Parathyroid adenoma (tissue), 2 donors: ENCODE data around the gene NCKAP5.

Experiments
- H2AFZ ChIP-seq: fragments of 300-600 bp; sonication (generic); one replicate; pipeline ENCODE4 v1.7.0; 2017; ENCODE audit warnings: antibody characterized with exemption, mild to moderate bottlenecking
- H3K27ac ChIP-seq: fragments of 300-600 bp; sonication (generic); one replicate; pipeline ENCODE4 v1.7.0; 2017
- H3K27me3 ChIP-seq: fragments of 300-600 bp; sonication (generic); one replicate; pipeline ENCODE4 v1.7.0; 2017; ENCODE audit warnings: low read length; ENCODE audit not compliant: control insufficient read depth, insufficient read depth
- H3K36me3 ChIP-seq: fragments of 300-600 bp; sonication (generic); one replicate; pipeline ENCODE4 v1.7.0; 2017; ENCODE audit warnings: low read length; ENCODE audit not compliant: control insufficient read depth, insufficient read depth
- H3K4me1 ChIP-seq: fragments of 300-600 bp; sonication (generic); one replicate; pipeline ENCODE4 v1.7.0; 2017; ENCODE audit warnings: control low read depth
- H3K4me2 ChIP-seq: fragments of 300-600 bp; sonication (generic); one replicate; pipeline ENCODE4 v1.7.0; 2017; ENCODE audit warnings: low read length
- H3K4me3 ChIP-seq: fragments of 300-600 bp; sonication (generic); one replicate; pipeline ENCODE4 v1.7.0; 2017; ENCODE audit warnings: low read depth, low read length
- H3K79me2 ChIP-seq: fragments of 300-600 bp; sonication (generic); one replicate; pipeline ENCODE4 v1.7.0; 2017; ENCODE audit warnings: control low read depth
- H3K9ac ChIP-seq: fragments of 300-600 bp; sonication (generic); one replicate; pipeline ENCODE4 v1.7.0; 2017; ENCODE audit warnings: mild to moderate bottlenecking
- H3K9me3 ChIP-seq: fragments of 300-600 bp; sonication (generic); one replicate; pipeline ENCODE4 v1.7.0; 2017; ENCODE audit warnings: low read length; ENCODE audit not compliant: control insufficient read depth
- TF ChIP-seq, protein P1 (sequence below): fragments of 300-600 bp; sonication (generic); IDR thresholded peaks from one replicate; pipeline ENCODE4 v1.7.0; 2017; ENCODE audit warnings: antibody characterized with exemption, mild to moderate bottlenecking
- donor health status: primary hyperparathyroidism.

NCKAP5 gene

DNA sequence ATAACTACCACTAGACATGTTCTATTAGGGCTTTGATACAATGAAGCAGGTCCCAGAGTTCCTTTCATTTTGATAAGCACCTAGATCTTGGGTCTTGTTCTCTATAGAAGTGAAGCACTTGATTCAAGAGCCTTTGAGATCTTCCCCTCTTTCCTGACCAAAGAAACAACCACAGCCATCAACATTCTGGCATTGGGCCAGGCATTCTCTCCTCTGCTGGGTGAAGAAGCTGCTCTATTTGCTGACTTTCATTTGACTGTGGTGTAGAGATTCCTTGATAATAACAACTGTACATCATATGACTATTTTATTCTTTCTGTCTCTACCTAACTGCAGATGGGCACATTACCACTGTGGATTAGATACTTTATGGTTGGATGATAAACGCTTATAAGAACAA is 801.7 kb downstream of the NCKAP5 start:
- no peak overlapping the region for H2AFZ ChIP-seq
- H3K27me3 ChIP-seq = no peaks in the 10 kb centered on the region
- no peak overlapping the region for H3K9ac ChIP-seq
- H3K79me2 ChIP-seq = no peaks in the 10 kb centered on the region
- no peaks in the 10 kb centered on the region for H3K36me3 ChIP-seq
- TF ChIP-seq, protein P1, sequence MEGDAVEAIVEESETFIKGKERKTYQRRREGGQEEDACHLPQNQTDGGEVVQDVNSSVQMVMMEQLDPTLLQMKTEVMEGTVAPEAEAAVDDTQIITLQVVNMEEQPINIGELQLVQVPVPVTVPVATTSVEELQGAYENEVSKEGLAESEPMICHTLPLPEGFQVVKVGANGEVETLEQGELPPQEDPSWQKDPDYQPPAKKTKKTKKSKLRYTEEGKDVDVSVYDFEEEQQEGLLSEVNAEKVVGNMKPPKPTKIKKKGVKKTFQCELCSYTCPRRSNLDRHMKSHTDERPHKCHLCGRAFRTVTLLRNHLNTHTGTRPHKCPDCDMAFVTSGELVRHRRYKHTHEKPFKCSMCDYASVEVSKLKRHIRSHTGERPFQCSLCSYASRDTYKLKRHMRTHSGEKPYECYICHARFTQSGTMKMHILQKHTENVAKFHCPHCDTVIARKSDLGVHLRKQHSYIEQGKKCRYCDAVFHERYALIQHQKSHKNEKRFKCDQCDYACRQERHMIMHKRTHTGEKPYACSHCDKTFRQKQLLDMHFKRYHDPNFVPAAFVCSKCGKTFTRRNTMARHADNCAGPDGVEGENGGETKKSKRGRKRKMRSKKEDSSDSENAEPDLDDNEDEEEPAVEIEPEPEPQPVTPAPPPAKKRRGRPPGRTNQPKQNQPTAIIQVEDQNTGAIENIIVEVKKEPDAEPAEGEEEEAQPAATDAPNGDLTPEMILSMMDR = no peak
- H3K27ac ChIP-seq = no peak overlapping the region
- no peak overlapping the region for H3K4me2 ChIP-seq
- H3K4me3 ChIP-seq = no peak overlapping the region
- no peaks in the 10 kb centered on the region for H3K4me1 ChIP-seq
- no peaks in the 10 kb centered on the region for H3K9me3 ChIP-seq

DNA sequence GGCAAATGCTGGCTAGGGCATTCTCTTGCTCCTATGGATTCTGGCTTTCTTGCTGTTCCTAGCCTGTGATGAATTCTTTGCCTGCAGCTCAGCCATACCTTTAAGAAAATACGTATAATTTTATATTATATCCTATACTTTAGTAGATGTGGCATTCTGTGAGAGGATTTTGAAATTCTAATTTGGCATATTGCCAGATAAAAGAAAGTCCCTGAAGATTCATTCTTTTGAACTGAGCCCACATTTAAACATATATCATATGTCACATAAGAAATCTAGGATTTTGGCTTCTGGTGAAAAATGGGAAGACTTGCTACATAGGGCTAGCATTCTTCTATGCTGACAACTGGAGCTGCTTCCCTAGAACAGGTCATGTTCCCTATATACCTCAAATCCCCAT is 806.8 kb downstream of the NCKAP5 start:
- H3K4me1 ChIP-seq = no peaks in the 10 kb centered on the region
- no peak overlapping the region for H3K4me3 ChIP-seq
- H3K27me3 ChIP-seq = no peaks in the 10 kb centered on the region
- TF ChIP-seq, protein P1 = no peak
- no peak overlapping the region for H3K27ac ChIP-seq
- H3K36me3 ChIP-seq = no peaks in the 10 kb centered on the region
- no peaks in the 10 kb centered on the region for H3K9me3 ChIP-seq
- no peak overlapping the region for H3K4me2 ChIP-seq
- no peaks in the 10 kb centered on the region for H3K79me2 ChIP-seq
- no peak overlapping the region for H3K9ac ChIP-seq
- no peak overlapping the region for H2AFZ ChIP-seq

DNA sequence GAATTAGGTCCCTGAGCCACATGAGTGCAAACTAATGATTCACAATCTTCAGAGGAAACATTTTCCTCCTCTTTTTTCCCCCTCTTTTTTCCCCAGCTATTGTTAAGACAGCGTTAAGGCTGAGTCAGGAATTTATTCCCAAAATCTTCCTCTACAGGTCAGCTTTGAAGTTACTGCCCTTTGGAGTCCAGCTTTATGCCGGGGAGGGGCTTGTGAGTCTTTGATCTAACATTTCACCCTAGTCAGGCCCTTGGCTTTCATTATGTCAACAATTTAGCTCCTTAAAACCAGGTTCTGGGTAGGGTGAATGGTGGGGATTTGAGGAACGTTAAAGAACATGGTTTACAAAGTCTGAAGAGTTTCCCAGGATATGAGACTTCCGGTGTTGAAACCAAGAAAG is 807.3 kb downstream of the NCKAP5 start:
- Histone ChIP-seq H3K36me3 (no peaks in the 10 kb centered on the region), H3K79me2 (no peaks in the 10 kb centered on the region), H3K9ac (no peak overlapping the region), H3K27ac (no peak overlapping the region), H2AFZ (no peak overlapping the region), H3K4me1 (no peaks in the 10 kb centered on the region), H3K27me3 (no peaks in the 10 kb centered on the region), H3K4me2 (no peak overlapping the region), H3K9me3 (no peaks in the 10 kb centered on the region), H3K4me3 (no peak overlapping the region)
- TF ChIP-seq, protein P1 = no peak

DNA sequence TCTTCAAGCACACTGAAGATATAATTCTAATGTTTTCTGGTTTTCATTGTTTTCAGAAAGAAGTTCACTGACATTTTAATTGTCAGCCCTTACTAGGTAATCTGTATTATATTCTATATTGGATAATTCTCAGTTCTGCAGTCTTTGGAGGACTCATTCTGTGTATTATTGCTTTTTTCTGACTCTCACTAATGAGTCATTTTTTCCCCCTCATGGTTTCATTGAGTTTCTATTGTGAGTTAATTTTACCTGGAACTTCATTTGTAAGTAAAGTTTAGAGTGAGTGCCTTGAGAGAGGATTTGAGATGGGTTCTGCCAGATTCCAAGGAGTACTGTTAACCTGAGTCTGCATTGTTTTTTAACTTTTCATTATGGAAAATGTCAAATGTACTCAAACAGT is 807.9 kb downstream of the NCKAP5 start:
- Histone ChIP-seq H2AFZ (no peak overlapping the region), H3K27ac (no peak overlapping the region), H3K4me2 (no peak overlapping the region), H3K9ac (no peak overlapping the region), H3K9me3 (no peaks in the 10 kb centered on the region), H3K36me3 (no peaks in the 10 kb centered on the region), H3K79me2 (no peaks in the 10 kb centered on the region), H3K4me1 (no peaks in the 10 kb centered on the region), H3K4me3 (no peak overlapping the region), H3K27me3 (no peaks in the 10 kb centered on the region)
- TF ChIP-seq, protein P1 = no peak

DNA sequence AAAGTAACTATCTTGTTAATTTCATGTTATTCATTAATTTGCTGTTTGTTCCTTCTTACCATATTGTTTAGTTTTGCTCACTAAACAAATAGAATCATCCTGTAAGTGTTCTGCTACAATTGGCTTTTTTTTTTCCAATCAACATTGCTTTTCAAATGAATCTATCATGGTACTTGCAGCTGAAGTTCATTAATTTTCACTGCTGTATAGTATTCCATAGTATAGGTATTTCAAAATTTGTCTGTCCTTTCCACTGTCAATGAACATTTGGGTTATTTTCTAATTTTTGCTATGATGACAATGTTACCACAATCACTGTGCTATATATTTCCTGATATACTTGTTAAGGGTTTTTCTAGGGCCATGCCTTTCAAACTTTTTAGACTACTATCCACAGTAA is 809.3 kb downstream of the NCKAP5 start:
- H3K36me3 ChIP-seq = no peaks in the 10 kb centered on the region
- H3K27me3 ChIP-seq = no peaks in the 10 kb centered on the region
- H3K9me3 ChIP-seq = no peaks in the 10 kb centered on the region
- TF ChIP-seq, protein P1 = no peak
- no peaks in the 10 kb centered on the region for H3K79me2 ChIP-seq
- no peak overlapping the region for H2AFZ ChIP-seq
- no peak overlapping the region for H3K4me2 ChIP-seq
- H3K9ac ChIP-seq = no peak overlapping the region
- H3K4me1 ChIP-seq = no peaks in the 10 kb centered on the region
- no peak overlapping the region for H3K27ac ChIP-seq
- H3K4me3 ChIP-seq = no peak overlapping the region
